Measurements from ENCODE around the gene RAB1B.

Gene RAB1B

GRCh38 chr11:66239511-66239910 is 28.9 kb upstream of the RAB1B start:
- H3K4me3 ChIP-seq (ENCODE audit: low read depth, low read length): no peak overlapping the region
- no peak for TF ChIP-seq CTCF (IDR thresholded peaks at IDR 0.05; ENCODE audit: low read depth, low read length)

- no peak overlapping the region for H3K4me3 ChIP-seq (ENCODE audit: low read depth, low read length)
- TF ChIP-seq CTCF (IDR thresholded peaks at IDR 0.05; ENCODE audit: low read depth, low read length): no peak
Measured at GRCh38 chr11:66239998-66240780, 28.2 kb upstream of the RAB1B start.

- no peak for TF ChIP-seq CTCF (IDR thresholded peaks at IDR 0.05; ENCODE audit: low read depth, low read length)
- H3K4me3 ChIP-seq (ENCODE audit: low read depth, low read length): no peak overlapping the region
Measured at GRCh38 chr11:66240781-66241136, 27.7 kb upstream of the RAB1B start.

- H3K4me3 ChIP-seq (ENCODE audit: low read depth, low read length): no peak overlapping the region
- TF ChIP-seq CTCF (IDR thresholded peaks at IDR 0.05; ENCODE audit: low read depth, low read length): no peak
Measured at GRCh38 chr11:66242095-66242765, 26.2 kb upstream of the RAB1B start.

- TF ChIP-seq CTCF (IDR thresholded peaks at IDR 0.05; ENCODE audit: low read depth, low read length): no peak
- H3K4me3 ChIP-seq (ENCODE audit: low read depth, low read length): no peak overlapping the region
Measured at GRCh38 chr11:66243782-66244535, 24.5 kb upstream of the RAB1B start.

- H3K4me3 ChIP-seq (ENCODE audit: low read depth, low read length): no peak overlapping the region
- no peak for TF ChIP-seq CTCF (IDR thresholded peaks at IDR 0.05; ENCODE audit: low read depth, low read length)
Measured at GRCh38 chr11:66247295-66247694, 21.1 kb upstream of the RAB1B start.

- no peak for TF ChIP-seq CTCF (IDR thresholded peaks at IDR 0.05; ENCODE audit: low read depth, low read length)
Measured at GRCh38 chr11:66247801-66248200, 20.6 kb upstream of the RAB1B start.

More at GRCh38 chr11:66247801-66248200, 20.6 kb upstream of the RAB1B start:
- H3K4me3 ChIP-seq (ENCODE audit: low read depth, low read length): no peak overlapping the region

All from WI38 (cell line).